PFSK-1 (cell line): ENCODE data around the gene VEGFC.

Experiments used
- FOXP2 ChIP-seq: optimal IDR thresholded peaks from 2 replicates; pipeline ENCODE3; 2011; ENCODE audit warnings: borderline replicate concordance, control low read depth, inconsistent platforms; ENCODE audit not compliant: insufficient read depth; ENCODE audit errors: extremely low read length, extremely low read depth
- POLR2AphosphoS5 ChIP-seq: IDR thresholded peaks from 2 replicates; pipeline ENCODE4 v1.6.1; 2012; ENCODE audit warnings: low read depth, mild to moderate bottlenecking, control low read depth, low read length, moderate library complexity
- REST ChIP-seq, 2 experiments: IDR thresholded peaks; 2 replicates each; pipeline versions ENCODE4 v1.6.1 to v1.8.0; 2011 to 2012; ENCODE audit warnings: low read depth in 2 of 2, low read length in 2 of 2, control low read depth in 1 of 2, inconsistent platforms in 1 of 2, mild to moderate bottlenecking in 1 of 2, moderate library complexity in 1 of 2; ENCODE audit not compliant: insufficient read depth in 1 of 2
- SIN3A ChIP-seq: IDR thresholded peaks from 2 replicates; pipeline ENCODE4 v1.6.1; 2012; ENCODE audit warnings: mild to moderate bottlenecking, low read length, moderate library complexity, borderline replicate concordance; ENCODE audit not compliant: insufficient read depth
- TAF1 ChIP-seq: IDR thresholded peaks from 2 replicates; pipeline ENCODE4 v1.6.1; 2012; ENCODE audit warnings: low read length, control low read depth, borderline replicate concordance; ENCODE audit not compliant: insufficient read depth

The VEGFC gene

GRCh38 chr4:176717237-176717636 is 75.5 kb downstream of the VEGFC start:
- TF ChIP-seq SIN3A (no peak), REST (IDR thresholded peaks at IDR 0.05; ENCODE audit: insufficient read depth in 1 of 2, low read depth in 2 of 2, low read length in 2 of 2) (no peak), POLR2AphosphoS5 (no peak), FOXP2 (no peak), TAF1 (no peak)

- TF ChIP-seq POLR2AphosphoS5 (no peak), TAF1 (no peak), SIN3A (no peak), FOXP2 (no peak), REST (IDR thresholded peaks at IDR 0.05; ENCODE audit: insufficient read depth in 1 of 2, low read depth in 2 of 2, low read length in 2 of 2) (no peak)
Observed at GRCh38 chr4:176709417-176709816, 83.3 kb downstream of the VEGFC start.

GRCh38 chr4:176708771-176709311 is 83.9 kb downstream of the VEGFC start:
- TF ChIP-seq POLR2AphosphoS5 (no peak), SIN3A (no peak), REST (IDR thresholded peaks at IDR 0.05; ENCODE audit: insufficient read depth in 1 of 2, low read depth in 2 of 2, low read length in 2 of 2) (no peak), TAF1 (no peak), FOXP2 (no peak)

- TF ChIP-seq TAF1, result no peak
- TF ChIP-seq POLR2AphosphoS5, result no peak
- TF ChIP-seq REST (IDR thresholded peaks at IDR 0.05; ENCODE audit: insufficient read depth in 1 of 2, low read depth in 2 of 2, low read length in 2 of 2), result no peak
- TF ChIP-seq FOXP2, result no peak
- TF ChIP-seq SIN3A, result no peak
Observed at GRCh38 chr4:176690716-176691115, 102.0 kb downstream of the VEGFC start.

- no peak for TF ChIP-seq FOXP2
- no peak for TF ChIP-seq SIN3A
- no peak for TF ChIP-seq REST (IDR thresholded peaks at IDR 0.05; ENCODE audit: insufficient read depth in 1 of 2, low read depth in 2 of 2, low read length in 2 of 2)
- TF ChIP-seq TAF1, result no peak
- no peak for TF ChIP-seq POLR2AphosphoS5
Observed at GRCh38 chr4:176680668-176681180, 112.0 kb downstream of the VEGFC start.
